Endothelial cell of coronary artery (primary cell): ENCODE results near the gene ADIG. TPM values are rescaled to one million over a fixed set of nuclear protein-coding genes. Genes with fewer than 3 reads are reported as not detected.

Experiments used
- total RNA-seq: library from RNA; depleted of rRNA; stranded (reverse); fragments of >200 nt; gene quantifications from 2 replicates; pipeline ENCODE4 v1.2.3, GENCODE V29; 2014

The ADIG gene
- total RNA-seq = not detected in 2 replicates

DNA sequence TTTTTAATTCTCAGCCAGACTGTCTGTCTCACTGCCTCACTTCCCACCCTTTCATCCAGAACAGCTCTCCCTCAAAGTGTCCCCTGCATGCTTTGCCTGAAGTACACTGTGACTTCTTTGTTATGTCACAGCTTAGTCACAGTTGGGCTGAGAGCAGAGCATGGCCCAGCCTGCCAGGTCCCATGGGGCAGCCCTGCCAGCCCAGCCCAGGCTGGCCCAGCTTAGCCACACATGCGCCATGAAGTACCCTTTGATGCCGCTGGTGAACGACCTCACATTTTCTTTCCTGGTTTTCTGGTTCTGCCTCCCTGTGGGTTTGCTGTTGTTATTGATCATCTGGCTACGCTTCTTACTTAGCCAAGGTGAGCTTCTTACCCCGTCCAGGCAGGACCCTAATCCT lies at the start of gene ADIG:
Gene ADIG (plus strand): TSS at position 185 of the 400 bp plus-strand sequence. CDS start 54 bp downstream, at position 239.

DNA sequence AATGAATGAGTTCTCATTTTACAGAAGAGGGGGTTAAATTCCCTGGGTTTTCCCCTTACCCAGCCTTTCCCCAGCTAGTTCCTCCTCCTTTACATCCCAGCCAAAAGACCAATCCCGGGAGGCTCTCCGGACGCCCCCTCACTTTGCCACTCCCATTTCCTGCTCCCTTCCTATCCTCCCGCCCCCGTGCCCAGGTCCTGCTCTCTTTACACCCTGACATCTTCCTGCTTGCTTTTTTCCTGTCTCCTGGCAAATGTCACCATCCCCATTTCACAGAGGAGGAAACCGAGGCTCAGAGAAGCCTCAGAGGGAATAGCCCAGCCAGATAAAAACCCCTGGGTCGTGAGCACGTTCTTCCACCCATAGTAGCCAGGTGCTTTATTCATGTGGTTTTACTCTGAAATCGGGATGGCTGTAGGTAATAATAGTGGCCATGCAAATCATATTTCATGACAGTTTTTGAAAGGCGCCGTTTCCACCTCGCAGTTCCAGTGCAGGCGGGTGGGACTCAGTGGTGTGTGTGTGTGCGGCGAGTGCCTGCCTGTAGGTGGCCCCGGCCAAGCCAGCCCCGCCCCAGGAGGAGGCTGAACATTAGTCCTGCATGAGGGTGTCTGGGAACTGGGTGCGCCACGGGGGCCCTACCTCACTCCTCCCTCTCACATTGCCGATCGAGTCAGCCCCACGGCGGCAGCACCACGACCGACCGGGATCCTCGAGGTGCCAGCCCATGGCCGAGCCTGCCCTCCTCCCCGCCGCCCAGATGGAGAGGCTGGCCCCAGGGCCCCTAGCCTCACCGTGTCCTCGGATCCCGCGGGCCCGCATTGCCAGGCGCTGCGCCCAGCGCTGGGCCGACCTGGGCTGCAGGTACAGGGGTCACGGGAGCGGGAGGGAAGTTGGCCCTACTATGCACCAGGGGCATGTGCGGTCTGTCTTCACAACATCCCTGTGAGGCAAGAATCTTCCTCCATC lies 20.5 kb downstream of the ADIG start, which contains the start of gene ARHGAP40:
Gene ARHGAP40 (plus strand): TSS at position 594 of the 969 bp plus-strand sequence.

Other genes with a start within 250 kb of the ADIG start
- not detected in 2 replicates for gene LBP, start 234.7 kb upstream of the ADIG start, total RNA-seq
- 6.5 and 7.5 TPM in 2 replicates for gene SNHG17, start 145.9 kb upstream of the ADIG start, total RNA-seq
- 25.0 and 29.6 TPM in 2 replicates for gene RALGAPB, start 108.4 kb upstream of the ADIG start, total RNA-seq
- 0.09 TPM in 1 of 2 replicates, not detected in the other for gene ARHGAP40, start 20.6 kb downstream of the ADIG start, total RNA-seq
- not detected in 2 replicates for gene SLC32A1, start 143.3 kb downstream of the ADIG start, total RNA-seq
- gene ACTR5, start 167.3 kb downstream of the ADIG start, total RNA-seq = 8.5 and 9.3 TPM in 2 replicates
- gene PPP1R16B, start 224.5 kb downstream of the ADIG start, total RNA-seq = 79.8 and 135 TPM in 2 replicates